Brain microvascular endothelial cell (primary cell): ENCODE data around the gene BPGM.
A peak's percentile ranks its signal among the peaks of the same experiment; 100 is the strongest.

Experiments used
- DNase-seq: peaks from one replicate; pipeline ENCODE4 v3.0.0-alpha.2; 2020
- H3K27ac ChIP-seq: fragments of 250-450 bp; sonication (Bioruptor Pico); 2 replicates; pipeline ENCODE4 v1.5.1; 2020; ENCODE audit warnings: mild to moderate bottlenecking, moderate library complexity
- H3K27me3 ChIP-seq: fragments of 250-450 bp; sonication (Bioruptor Pico); replicated peaks from 2 replicates; pipeline ENCODE4 v1.5.1; 2020; ENCODE audit warnings: mild to moderate bottlenecking
- H3K36me3 ChIP-seq: fragments of 250-450 bp; sonication (Bioruptor Pico); replicated peaks from 2 replicates; pipeline ENCODE4 v1.5.1; 2020; ENCODE audit warnings: mild to moderate bottlenecking
- H3K4me3 ChIP-seq: 2 replicates; pipeline ENCODE4 v1.5.1; 2011; ENCODE audit warnings: low read depth, mild to moderate bottlenecking, control low read depth, low read length, moderate library complexity
- CTCF ChIP-seq: IDR thresholded peaks from 2 replicates; pipeline ENCODE4 v1.5.1; 2011; ENCODE audit warnings: low read depth, mild to moderate bottlenecking, moderate library complexity, low read length, control low read depth, inconsistent platforms; ENCODE audit errors: missing control alignments
- in situ Hi-C: cut with HindIII; loops from 2 replicates; pipeline ENCODE4 v1.10.0; 2017; ENCODE audit warnings: low sequenced_read_pairs, low pct_ligation_motif_present

The BPGM gene

DNA sequence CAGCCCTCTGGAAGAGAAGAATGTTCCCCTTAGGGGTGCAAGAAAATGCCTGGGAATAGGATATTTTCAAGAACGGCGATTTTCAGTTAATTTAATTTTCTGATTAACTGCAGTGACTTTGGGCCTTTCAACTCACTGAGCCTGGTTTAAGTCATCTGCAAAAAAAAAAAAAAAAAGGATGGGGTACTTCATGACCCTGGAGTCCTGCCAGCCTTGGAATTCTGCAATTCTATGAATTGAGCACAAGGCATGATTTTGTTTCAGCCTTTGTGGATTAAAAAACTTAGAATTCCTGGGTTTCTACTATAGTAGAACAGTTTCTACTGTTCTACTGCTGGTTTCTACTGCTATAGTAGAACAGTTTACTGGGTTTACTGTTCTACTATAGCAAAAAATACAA lies 74.5 kb downstream of the BPGM start:
- Histone ChIP-seq H3K27ac (no peak overlapping the region), H3K4me3 (no peak overlapping the region), H3K27me3 (no peaks in the 10 kb centered on the region), H3K36me3 (no peaks in the 10 kb centered on the region)
- no peak for DNase-seq
- in situ Hi-C loops = no loop called here
- no peak for TF ChIP-seq CTCF

GRCh38 chr7:134722786-134723322 lies 76.2 kb downstream of the BPGM start:
- H3K27ac ChIP-seq = no peak overlapping the region
- no peak for TF ChIP-seq CTCF
- no peak for DNase-seq
- no peaks in the 10 kb centered on the region for H3K27me3 ChIP-seq
- H3K4me3 ChIP-seq = no peak overlapping the region
- in situ Hi-C loops = no loop called here
- no peaks in the 10 kb centered on the region for H3K36me3 ChIP-seq

- no peak for DNase-seq
- H3K27me3 ChIP-seq = no peaks in the 10 kb centered on the region
- in situ Hi-C loops = no loop called here
- no peaks in the 10 kb centered on the region for H3K36me3 ChIP-seq
- H3K4me3 ChIP-seq = no peak overlapping the region
- no peak for TF ChIP-seq CTCF
- H3K27ac ChIP-seq = no peak overlapping the region
Observed at GRCh38 chr7:134723892-134724291, 77.2 kb downstream of the BPGM start.

- no peak overlapping the region for H3K4me3 ChIP-seq
- no peaks in the 10 kb centered on the region for H3K27me3 ChIP-seq
- peak; percentile 49 for DNase-seq
- TF ChIP-seq CTCF = peak; percentile 85
- no peaks in the 10 kb centered on the region for H3K36me3 ChIP-seq
- no peak overlapping the region for H3K27ac ChIP-seq
- in situ Hi-C loops = no loop called here
Observed at GRCh38 chr7:134724606-134725005, 78.0 kb downstream of the BPGM start.

- Histone ChIP-seq H3K4me3 (no peak overlapping the region), H3K27ac (no peak overlapping the region), H3K27me3 (no peaks in the 10 kb centered on the region), H3K36me3 (no peaks in the 10 kb centered on the region)
- no peak for TF ChIP-seq CTCF
- in situ Hi-C loops = no loop called here
- DNase-seq = no peak
Observed at GRCh38 chr7:134726581-134726980, 79.9 kb downstream of the BPGM start.

DNA sequence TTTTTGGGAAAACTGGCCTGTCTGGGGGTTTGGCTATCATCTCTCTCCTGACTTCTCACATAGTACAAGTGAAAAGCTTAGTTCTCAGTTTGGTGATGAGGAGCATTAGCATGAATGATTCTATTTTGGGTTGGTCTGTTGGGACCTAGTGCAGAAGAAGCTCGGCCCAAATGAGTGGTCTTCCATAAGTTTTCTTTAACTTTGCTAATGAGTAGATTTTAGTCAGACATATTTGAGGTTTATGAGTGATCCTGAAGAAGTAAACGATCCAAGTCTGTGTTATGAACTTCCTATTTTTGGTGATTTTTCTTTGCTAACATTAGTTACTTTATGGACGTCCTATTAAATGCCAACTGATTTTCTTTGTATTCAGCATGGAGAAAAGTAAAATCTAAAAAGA lies 81.1 kb downstream of the BPGM start:
- H3K36me3 ChIP-seq = no peaks in the 10 kb centered on the region
- no peak for TF ChIP-seq CTCF
- H3K27me3 ChIP-seq = no peaks in the 10 kb centered on the region
- no peak for DNase-seq
- no peak overlapping the region for H3K4me3 ChIP-seq
- in situ Hi-C loops = no loop called here
- no peak overlapping the region for H3K27ac ChIP-seq
